GM12873 (cell line): ENCODE measurements around the gene AHNAK.
A peak's percentile ranks its signal among the peaks of the same experiment; 100 is the strongest.

Experiments used
- CTCF ChIP-seq: IDR thresholded peaks from 2 replicates; pipeline ENCODE4 v1.5.1; 2012; ENCODE audit warnings: low read depth, mild to moderate bottlenecking, moderate library complexity, low read length, control low read depth; ENCODE audit not compliant: insufficient read depth; ENCODE audit errors: missing control alignments

Gene AHNAK

GRCh38 chr11:62560566-62561103 is 14.0 kb upstream of the AHNAK start:
- peak; percentile 86 for TF ChIP-seq CTCF

GRCh38 chr11:62559204-62559603 is 12.6 kb upstream of the AHNAK start:
- TF ChIP-seq CTCF = no peak

DNA sequence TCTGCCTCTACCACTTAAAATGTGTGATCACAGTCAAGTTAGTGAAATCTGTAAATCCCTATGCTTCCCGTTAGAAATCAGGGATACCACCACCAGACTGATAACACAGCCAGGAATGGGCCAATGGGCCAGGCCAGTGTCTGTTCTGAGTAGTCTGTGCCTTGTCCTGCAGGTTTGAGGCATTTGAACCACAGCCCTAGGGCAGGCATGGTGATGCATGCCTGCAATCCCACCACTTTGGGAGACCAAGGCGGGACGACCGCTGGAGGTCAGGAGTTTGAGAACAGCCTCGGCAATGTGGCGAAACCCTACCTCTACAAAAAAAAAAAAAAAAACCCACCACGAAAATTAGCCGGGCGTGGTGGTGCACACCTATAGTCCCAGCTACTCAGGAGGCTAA is 12.1 kb upstream of the AHNAK start:
- TF ChIP-seq CTCF = no peak

DNA sequence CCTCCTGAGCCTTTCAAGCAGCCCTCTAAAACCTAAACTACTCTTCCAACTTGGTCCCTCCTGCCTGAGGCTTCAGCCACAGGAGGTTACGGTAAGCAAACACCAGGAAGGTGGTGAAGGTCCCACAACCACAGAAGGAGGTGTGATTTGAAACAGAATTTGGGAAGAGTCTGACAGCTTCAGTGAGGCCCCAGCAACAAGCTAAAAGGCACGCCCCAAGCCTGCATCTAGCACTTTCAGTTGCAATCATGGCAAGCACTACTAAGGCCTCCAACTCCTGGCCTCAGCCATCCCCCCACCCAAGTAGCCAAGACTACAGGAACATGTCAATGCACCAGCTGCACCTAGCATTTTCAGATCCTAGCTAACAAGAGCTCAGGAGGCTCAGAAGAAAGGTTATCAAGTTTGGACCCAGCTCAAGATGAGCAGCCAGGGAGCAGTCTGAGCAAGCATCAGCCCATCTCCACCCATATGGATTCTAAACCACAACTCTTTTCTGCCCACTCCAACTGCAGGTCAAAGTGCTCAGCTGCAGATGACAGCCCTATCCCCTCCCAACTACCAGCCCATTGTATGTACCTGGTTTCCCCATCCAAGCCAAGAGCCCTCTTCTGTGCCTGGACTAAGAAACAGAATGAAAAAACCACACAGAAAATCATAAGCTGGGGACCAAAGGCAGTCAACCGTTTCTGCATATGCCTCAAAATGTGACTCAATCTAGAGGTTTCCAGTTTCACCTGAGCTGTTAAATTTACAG is 10.4 kb upstream of the AHNAK start:
- TF ChIP-seq CTCF = no peak

- TF ChIP-seq CTCF = no peak
Measured at GRCh38 chr11:62556108-62556874, 9.7 kb upstream of the AHNAK start.

- TF ChIP-seq CTCF = no peak
Measured at GRCh38 chr11:62555464-62556107, 9.0 kb upstream of the AHNAK start.
